CD4-positive, alpha-beta memory T cell (primary cell): ENCODE measurements around the gene RTN1. TPM values are rescaled to one million over a fixed set of nuclear protein-coding genes. Genes with fewer than 3 reads are reported as not detected.

Experiments used
- CTCF ChIA-PET: fragments of 350-600 bp; sonication (Branson Sonifier 250); formaldehyde crosslinking; loops from one replicate; lab custom pipeline; 2021; ENCODE audit warnings: inconsistent platforms; ENCODE audit not compliant: partially characterized antibody; lab: Charles Lee
- POLR2A ChIA-PET: fragments of 350-600 bp; sonication (Branson Sonifier 250); formaldehyde crosslinking; loops from one replicate; lab custom pipeline; 2021; ENCODE audit not compliant: partially characterized antibody; lab: Charles Lee
- DNase-seq, 5 donors: peaks; one replicate each; pipeline versions ENCODE4 v3.0.0 to v3.0.0-alpha.2; 2020 to 2022; ENCODE audit warnings: mixed read lengths in 1 of 5
- H3K27ac ChIP-seq: one replicate; pipeline ENCODE4 v1.7.0; 2013; ENCODE audit warnings: low read depth, low read length
- H3K27me3 ChIP-seq: 2 replicates; pipeline ENCODE4 v1.7.0; 2013; ENCODE audit warnings: mild to moderate bottlenecking, low read length, moderate library complexity; ENCODE audit not compliant: insufficient read depth
- H3K36me3 ChIP-seq: 2 replicates; pipeline ENCODE4 v1.7.0; 2013; ENCODE audit warnings: mild to moderate bottlenecking, low read length, moderate library complexity; ENCODE audit not compliant: insufficient read depth
- H3K4me1 ChIP-seq: 2 replicates; pipeline ENCODE4 v1.7.0; 2013; ENCODE audit warnings: mild to moderate bottlenecking, low read length, moderate library complexity; ENCODE audit not compliant: insufficient read depth
- H3K4me3 ChIP-seq, 2 donors: one replicate each; pipeline ENCODE4 v1.7.0; 2013; ENCODE audit warnings: low read length in 2 of 2, mild to moderate bottlenecking in 1 of 2
- H3K9me3 ChIP-seq, 2 donors: one replicate each; pipeline ENCODE4 v1.7.0; 2013; ENCODE audit warnings: low read length in 2 of 2, control low read depth in 1 of 2; ENCODE audit not compliant: control insufficient read depth in 1 of 2
- H3K27ac Mint-ChIP-seq, 7 donors: one replicate each; pipeline ENCODE4 v1.8.0; 2020 to 2021; ENCODE audit warnings: mixed read lengths in 7 of 7, mild to moderate bottlenecking in 6 of 7, inconsistent platforms in 3 of 7, moderate library complexity in 3 of 7
- H3K27me3 Mint-ChIP-seq, 2 donors: one replicate each; pipeline ENCODE4 v1.8.0; 2020 to 2021; ENCODE audit warnings: mixed read lengths in 2 of 2
- H3K36me3 Mint-ChIP-seq, 2 donors: one replicate each; pipeline ENCODE4 v1.8.0; 2020 to 2021; ENCODE audit warnings: mixed read lengths in 2 of 2, inconsistent platforms in 1 of 2, mild to moderate bottlenecking in 1 of 2
- H3K4me1 Mint-ChIP-seq, 4 donors: one replicate each; pipeline ENCODE4 v1.8.0; 2020 to 2021; ENCODE audit warnings: mixed read lengths in 4 of 4, mild to moderate bottlenecking in 1 of 4
- H3K4me3 Mint-ChIP-seq, 8 donors: one replicate each; pipeline ENCODE4 v1.8.0; 2020 to 2021; ENCODE audit warnings: mixed read lengths in 8 of 8, mild to moderate bottlenecking in 7 of 8, moderate library complexity in 6 of 8, inconsistent platforms in 3 of 8
- H3K9me3 Mint-ChIP-seq, 8 donors: one replicate each; pipeline ENCODE4 v1.8.0; 2020 to 2021; ENCODE audit warnings: mixed read lengths in 8 of 8, mild to moderate bottlenecking in 5 of 8, inconsistent platforms in 3 of 8, moderate library complexity in 1 of 8
- intact Hi-C: fragments of 100-400 bp; cut with micrococcal nuclease; formaldehyde crosslinking; loops from one replicate; pipeline ENCODE4 v1.15.1; 2023
- polyA plus RNA-seq, 2 donors: library from polyadenylated mRNA; unstranded; fragments of 300-500 nt; fragmentation: Illumina TruSeq; gene quantifications; one replicate each; pipeline ENCODE4 v1.2.3, GENCODE V29; 2021
- total RNA-seq, 2 experiments: library from RNA; stranded (reverse); gene quantifications; one replicate each; pipeline ENCODE4 v1.2.3, GENCODE V29; 2021

Gene RTN1
- total and polyA plus RNA-seq, 4 experiments from 2014 or later = 0.39 TPM; not detected in 3

GRCh38 chr14:59850458-59850857 is 20.1 kb downstream of the RTN1 start:
- CTCF ChIA-PET = no interaction called here

GRCh38 chr14:59849411-59850130 is 21.0 kb downstream of the RTN1 start:
- no peaks in the 10 kb centered on the region for H3K9me3 ChIP-seq
- ChIA-PET POLR2A (no interaction called here), CTCF (interaction anchor here (0.6 kb wide), 1 partner anchor 1024 kb away, joined by 3 read pairs; no protein-coding TSS in a partner anchor)
- no peak overlapping the region for H3K27ac ChIP-seq
- H3K4me3 Mint-ChIP-seq = no peak overlapping the region
- H3K27me3 ChIP-seq = no peaks in the 10 kb centered on the region
- no peak for DNase-seq
- no peaks in the 10 kb centered on the region for H3K4me1 ChIP-seq
- H3K9me3 Mint-ChIP-seq = peaks cover 0 to 2% (median 0%) of the 10 kb centered on the region in 8 donors
- H3K36me3 Mint-ChIP-seq = no peaks in the 10 kb centered on the region
- intact Hi-C loops = no loop called here
- H3K27me3 Mint-ChIP-seq = peaks cover 3% of the 10 kb centered on the region in 2 donors
- H3K4me3 ChIP-seq = no peak overlapping the region
- H3K36me3 ChIP-seq = no peaks in the 10 kb centered on the region
- H3K27ac Mint-ChIP-seq = no peak overlapping the region
- H3K4me1 Mint-ChIP-seq = no peaks in the 10 kb centered on the region

More at GRCh38 chr14:59850458-59850857, 20.1 kb downstream of the RTN1 start:
- no peak for DNase-seq
- Histone ChIP-seq H3K27ac (no peak overlapping the region), H3K9me3 (no peaks in the 10 kb centered on the region), H3K4me1 (no peaks in the 10 kb centered on the region), H3K4me3 (no peak overlapping the region), H3K27me3 (no peaks in the 10 kb centered on the region), H3K36me3 (no peaks in the 10 kb centered on the region)
- intact Hi-C loops = no loop called here
- POLR2A ChIA-PET = no interaction called here
- peaks cover 2 to 9% (median 8%) of the 10 kb centered on the region in 8 donors for H3K9me3 Mint-ChIP-seq
- H3K27me3 Mint-ChIP-seq = peaks cover 3% of the 10 kb centered on the region in 2 donors
- H3K4me3 Mint-ChIP-seq = no peak overlapping the region
- H3K36me3 Mint-ChIP-seq = no peaks in the 10 kb centered on the region
- H3K27ac Mint-ChIP-seq = no peak overlapping the region
- H3K4me1 Mint-ChIP-seq = no peaks in the 10 kb centered on the region

- no peaks in the 10 kb centered on the region for H3K36me3 ChIP-seq
- no peak overlapping the region for H3K4me3 ChIP-seq
- Mint-ChIP-seq H3K27ac (no peak overlapping the region), H3K36me3 (no peaks in the 10 kb centered on the region), H3K4me1 (no peaks in the 10 kb centered on the region), H3K27me3 (peaks cover 2 to 3% of the 10 kb centered on the region in 2 donors), H3K9me3 (no peaks in the 10 kb centered on the region), H3K4me3 (no peak overlapping the region)
- no peak overlapping the region for H3K27ac ChIP-seq
- ChIA-PET CTCF (interaction anchor here (0.6 kb wide), 1 partner anchor 1025 kb away, joined by 3 read pairs; no protein-coding TSS in a partner anchor), POLR2A (no interaction called here)
- DNase-seq = no peak
- no peaks in the 10 kb centered on the region for H3K4me1 ChIP-seq
- H3K27me3 ChIP-seq = no peaks in the 10 kb centered on the region
- H3K9me3 ChIP-seq = no peaks in the 10 kb centered on the region
- intact Hi-C loops = no loop called here
Observed at GRCh38 chr14:59848671-59849070, 21.9 kb downstream of the RTN1 start.

GRCh38 chr14:59847711-59848110 is 22.9 kb downstream of the RTN1 start:
- Mint-ChIP-seq H3K9me3 (no peaks in the 10 kb centered on the region), H3K4me1 (no peaks in the 10 kb centered on the region), H3K4me3 (no peak overlapping the region), H3K36me3 (no peaks in the 10 kb centered on the region), H3K27me3 (peaks cover 0 to 3% of the 10 kb centered on the region in 2 donors), H3K27ac (no peak overlapping the region)
- Histone ChIP-seq H3K4me3 (no peak overlapping the region), H3K27me3 (no peaks in the 10 kb centered on the region), H3K36me3 (no peaks in the 10 kb centered on the region), H3K9me3 (no peaks in the 10 kb centered on the region), H3K4me1 (no peaks in the 10 kb centered on the region), H3K27ac (no peak overlapping the region)
- intact Hi-C loops = no loop called here
- DNase-seq = no peak
- POLR2A ChIA-PET = no interaction called here
- CTCF ChIA-PET = no interaction called here

GRCh38 chr14:59846595-59846994 is 24.0 kb downstream of the RTN1 start:
- no peak overlapping the region for H3K4me3 Mint-ChIP-seq
- no peak overlapping the region for H3K27ac ChIP-seq
- no peaks in the 10 kb centered on the region for H3K36me3 ChIP-seq
- no peaks in the 10 kb centered on the region for H3K36me3 Mint-ChIP-seq
- H3K4me3 ChIP-seq = no peak overlapping the region
- DNase-seq = no peak
- intact Hi-C loops = no loop called here
- no peak overlapping the region for H3K27ac Mint-ChIP-seq
- H3K27me3 Mint-ChIP-seq = peaks cover 0 to 3% of the 10 kb centered on the region in 2 donors
- no peaks in the 10 kb centered on the region for H3K4me1 Mint-ChIP-seq
- H3K27me3 ChIP-seq = no peaks in the 10 kb centered on the region
- CTCF ChIA-PET = no interaction called here
- H3K9me3 ChIP-seq = no peaks in the 10 kb centered on the region
- POLR2A ChIA-PET = no interaction called here
- H3K4me1 ChIP-seq = no peaks in the 10 kb centered on the region
- no peaks in the 10 kb centered on the region for H3K9me3 Mint-ChIP-seq

GRCh38 chr14:59845245-59845644 is 25.3 kb downstream of the RTN1 start:
- Mint-ChIP-seq H3K9me3 (no peaks in the 10 kb centered on the region), H3K4me1 (no peaks in the 10 kb centered on the region), H3K4me3 (no peak overlapping the region), H3K36me3 (no peaks in the 10 kb centered on the region), H3K27ac (no peak overlapping the region), H3K27me3 (peaks cover 0 to 7% of the 10 kb centered on the region in 2 donors)
- Histone ChIP-seq H3K4me1 (no peaks in the 10 kb centered on the region), H3K4me3 (no peak overlapping the region), H3K27me3 (no peaks in the 10 kb centered on the region), H3K36me3 (no peaks in the 10 kb centered on the region), H3K9me3 (no peaks in the 10 kb centered on the region), H3K27ac (no peak overlapping the region)
- POLR2A ChIA-PET = no interaction called here
- CTCF ChIA-PET = no interaction called here
- no peak for DNase-seq
- intact Hi-C loops = no loop called here

GRCh38 chr14:59844186-59844812 is 26.3 kb downstream of the RTN1 start:
- intact Hi-C loops = no loop called here
- H3K9me3 ChIP-seq = no peaks in the 10 kb centered on the region
- no peak overlapping the region for H3K27ac ChIP-seq
- H3K36me3 Mint-ChIP-seq = no peaks in the 10 kb centered on the region
- no peaks in the 10 kb centered on the region for H3K4me1 Mint-ChIP-seq
- no peaks in the 10 kb centered on the region for H3K4me1 ChIP-seq
- DNase-seq = no peak
- H3K27ac Mint-ChIP-seq = no peak overlapping the region
- CTCF ChIA-PET = no interaction called here
- H3K4me3 ChIP-seq = no peak overlapping the region
- H3K27me3 ChIP-seq = no peaks in the 10 kb centered on the region
- no peak overlapping the region for H3K4me3 Mint-ChIP-seq
- no peaks in the 10 kb centered on the region for H3K9me3 Mint-ChIP-seq
- peaks cover 0 to 3% of the 10 kb centered on the region in 2 donors for H3K27me3 Mint-ChIP-seq
- no peaks in the 10 kb centered on the region for H3K36me3 ChIP-seq
- POLR2A ChIA-PET = no interaction called here
